ENCODE results near the gene GLRX5. TPM values are rescaled to one million over a fixed set of nuclear protein-coding genes. Genes with fewer than 3 reads are reported as not detected.

GLRX5 gene
- total RNA-seq, 1 experiment from 2014 or later = 72.8 TPM

GRCh38 chr14:95522556-95522955 is 12.3 kb upstream of the GLRX5 start:
- Mint-ChIP-seq H3K9me3 (no peaks in the 10 kb centered on the region), H3K27ac (no peak overlapping the region), H3K27me3 (ENCODE audit: low read depth) (peaks cover 17% of the 10 kb centered on the region), H3K36me3 (no peaks in the 10 kb centered on the region), H3K4me3 (no peak overlapping the region), H3K4me1 (peaks cover 14% of the 10 kb centered on the region)
- no peak for TF ChIP-seq ETV6 (CRISPR knock-in tag; IDR thresholded peaks at IDR 0.05)
- no peak for TF ChIP-seq ZNF396 (CRISPR knock-in tag; IDR thresholded peaks at IDR 0.05; ENCODE audit: borderline replicate concordance)
- TF ChIP-seq ZNF232 (CRISPR knock-in tag; IDR thresholded peaks at IDR 0.05) = no peak
- no peak for TF ChIP-seq NR2C2 (CRISPR knock-in tag; IDR thresholded peaks at IDR 0.05)
- TF ChIP-seq TCF7 (CRISPR knock-in tag; IDR thresholded peaks at IDR 0.05; ENCODE audit: low read depth) = no peak
- no peak for TF ChIP-seq USF1 (CRISPR knock-in tag; IDR thresholded peaks at IDR 0.05)
- TF ChIP-seq MLX (CRISPR knock-in tag; IDR thresholded peaks at IDR 0.05) = no peak
- TF ChIP-seq MAX (CRISPR knock-in tag; IDR thresholded peaks at IDR 0.05) = no peak
- no peak for TF ChIP-seq ZNF138 (CRISPR knock-in tag; conservative IDR thresholded peaks at IDR 0.05)
- no peak for TF ChIP-seq CREM (CRISPR knock-in tag; IDR thresholded peaks at IDR 0.05)
- no peak for TF ChIP-seq ARID4B (CRISPR knock-in tag; IDR thresholded peaks at IDR 0.05; ENCODE audit: borderline replicate concordance)
- no peak for TF ChIP-seq FOXJ3 (CRISPR knock-in tag; IDR thresholded peaks at IDR 0.05; ENCODE audit: borderline replicate concordance)
- no peak for TF ChIP-seq ZNF317 (CRISPR knock-in tag; IDR thresholded peaks at IDR 0.05; ENCODE audit: borderline replicate concordance, low read depth)
- TF ChIP-seq HMGXB4 (CRISPR knock-in tag; IDR thresholded peaks at IDR 0.05) = no peak
- TF ChIP-seq ZNF263 (CRISPR knock-in tag; IDR thresholded peaks at IDR 0.05; ENCODE audit: low read depth) = no peak
- no peak for TF ChIP-seq CREB1 (CRISPR knock-in tag; IDR thresholded peaks at IDR 0.05)
- no peak for TF ChIP-seq ATF3 (CRISPR knock-in tag; conservative IDR thresholded peaks at IDR 0.05)
- DNase-seq (ENCODE audit: low spot score) = no peak
- no peak for ATAC-seq
- ChIA-PET POLR2A (no interaction called here), CTCF (interaction anchor here (0.6 to 2.9 kb wide), 4 partner anchors 12 to 96 kb away, joined by 3 to 10 read pairs (median 4); no protein-coding TSS in a partner anchor)

All from WTC11 (cell line).